Glomerular visceral epithelial cell (primary cell): ENCODE data around the gene MAPT.
"Not testable (repeated sequence)": the region's sequence is repeated elsewhere in the genome, so short reads cannot be mapped to it uniquely, and the experiment has no call there.

ENCODE experiments used
- DNase-seq: peaks from one replicate; pipeline ENCODE4 v3.0.0-alpha.2; 2016; ENCODE audit errors: extremely low spot score

MAPT gene

GRCh38 chr17:45862127-45862526, 32.2 kb upstream of the MAPT start:
- not testable (repeated sequence) for DNase-seq

- no peak for DNase-seq
Measured at GRCh38 chr17:45863857-45864654, 30.3 kb upstream of the MAPT start.

- DNase-seq: no peak
Measured at GRCh38 chr17:45867171-45867570, 27.2 kb upstream of the MAPT start.

- no peak for DNase-seq
Measured at GRCh38 chr17:45867702-45868101, 26.7 kb upstream of the MAPT start.

GRCh38 chr17:45868276-45868675, 26.1 kb upstream of the MAPT start:
- DNase-seq: no peak

GRCh38 chr17:45869676-45870341, 24.5 kb upstream of the MAPT start:
- no peak for DNase-seq

GRCh38 chr17:45870342-45870974, 23.9 kb upstream of the MAPT start:
- DNase-seq: no peak

- no peak for DNase-seq
Measured at GRCh38 chr17:45871718-45872117, 22.6 kb upstream of the MAPT start.

GRCh38 chr17:45873728-45874127, 20.6 kb upstream of the MAPT start:
- DNase-seq: no peak

GRCh38 chr17:45874151-45874550, 20.2 kb upstream of the MAPT start:
- DNase-seq: no peak

GRCh38 chr17:45876539-45876938, 17.8 kb upstream of the MAPT start:
- no peak for DNase-seq

- no peak for DNase-seq
Measured at GRCh38 chr17:45877467-45877866, 16.9 kb upstream of the MAPT start.

GRCh38 chr17:45883063-45883462, 11.3 kb upstream of the MAPT start:
- DNase-seq: no peak

GRCh38 chr17:45886852-45887251, 7.5 kb upstream of the MAPT start:
- no peak for DNase-seq

GRCh38 chr17:45888392-45888791, 6.0 kb upstream of the MAPT start:
- DNase-seq: no peak

- no peak for DNase-seq
Measured at GRCh38 chr17:45889579-45889978, 4.8 kb upstream of the MAPT start.

GRCh38 chr17:45893725-45894021, 681 bp upstream of the MAPT start:
- DNase-seq: no peak

- no peak for DNase-seq
Measured at GRCh38 chr17:45895304-45895968, 1.1 kb downstream of the MAPT start.

GRCh38 chr17:45895969-45896785, 1.8 kb downstream of the MAPT start:
- no peak for DNase-seq

GRCh38 chr17:45896803-45897693, 2.7 kb downstream of the MAPT start:
- DNase-seq: no peak

- no peak for DNase-seq
Measured at GRCh38 chr17:45900136-45900535, 5.8 kb downstream of the MAPT start.
